HG03196 (cell line): ENCODE results near the gene ARHGEF12.

Experiments used
- ATAC-seq: cut with Tn5 transposase; IDR thresholded peaks from one replicate; pipeline ENCODE4 v1.9.1; 2021; ENCODE audit not compliant: unreplicated experiment

Gene ARHGEF12

DNA sequence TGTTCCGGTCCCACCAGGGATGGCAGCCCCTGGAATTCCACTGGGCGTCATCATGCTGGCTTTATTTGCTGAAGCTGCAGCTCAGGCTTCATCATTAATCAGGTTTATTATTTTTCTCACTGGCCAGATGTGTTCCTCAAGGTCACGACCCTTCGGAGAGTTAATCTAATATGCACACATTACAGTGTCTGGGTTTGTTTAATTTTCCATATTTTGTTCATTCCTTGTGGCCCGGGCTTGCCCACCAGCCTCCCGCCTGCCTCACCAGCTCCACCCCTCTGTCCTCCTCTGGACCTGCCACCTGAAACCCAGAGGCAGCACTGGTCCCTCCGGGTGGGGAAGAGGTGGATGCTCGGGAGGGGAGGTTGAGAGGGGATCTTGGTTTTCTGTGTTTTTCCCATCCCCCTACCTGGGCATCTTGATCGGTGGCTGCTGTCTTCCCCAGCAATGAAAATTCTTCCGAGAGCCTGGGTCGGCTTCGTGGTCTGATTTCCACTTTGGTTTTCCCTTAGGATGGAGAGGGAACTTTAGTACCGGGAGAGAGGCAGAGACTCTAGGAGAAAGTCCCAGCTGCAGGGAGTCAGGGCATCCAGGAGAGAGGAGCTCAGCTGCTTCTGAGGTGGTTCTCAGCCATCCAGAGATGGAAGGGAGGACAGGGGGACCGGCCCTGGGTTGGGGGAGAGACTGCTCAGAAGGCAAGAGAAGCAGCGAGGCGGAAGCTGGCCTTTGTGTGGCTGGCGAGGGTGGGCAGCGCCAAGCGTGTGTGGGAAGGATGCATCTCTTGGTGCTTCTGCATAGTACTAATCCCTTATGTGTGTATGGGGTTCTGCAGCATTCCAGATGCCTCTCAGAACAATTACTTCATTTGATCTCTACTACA lies 177.5 kb downstream of the ARHGEF12 start:
- ATAC-seq: no peak

DNA sequence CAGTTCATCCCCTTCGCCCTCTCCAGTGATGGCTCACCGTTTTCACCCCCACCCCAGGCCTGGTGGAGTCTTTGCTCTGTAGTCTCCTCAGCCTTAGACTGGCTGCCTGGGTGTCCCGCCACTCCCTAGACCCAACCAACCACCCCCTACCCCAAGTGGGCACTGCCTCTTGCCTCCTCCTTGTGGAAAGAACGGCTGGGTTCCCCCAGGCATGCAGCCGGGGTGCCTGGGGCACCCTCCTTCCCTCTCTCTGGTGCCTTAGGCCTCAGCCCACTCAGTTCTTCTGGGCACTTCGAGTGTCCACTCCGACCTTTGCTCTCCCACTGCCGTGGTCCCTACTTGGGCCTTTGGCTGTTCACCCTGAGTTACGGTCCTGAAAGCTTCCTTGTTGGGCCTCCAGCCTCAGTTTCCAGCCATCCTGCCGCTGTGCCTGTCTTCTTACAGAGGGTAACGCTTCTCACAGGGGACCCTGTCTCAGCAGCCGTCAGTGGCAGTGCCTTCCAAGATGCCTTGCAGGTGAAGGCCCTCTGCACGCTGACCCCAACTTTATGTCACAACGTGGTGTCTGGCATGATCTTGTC lies 178.4 kb downstream of the ARHGEF12 start:
- no peak for ATAC-seq

- no peak for ATAC-seq
Observed at GRCh38 chr11:120515186-120515723, 179.0 kb downstream of the ARHGEF12 start.

DNA sequence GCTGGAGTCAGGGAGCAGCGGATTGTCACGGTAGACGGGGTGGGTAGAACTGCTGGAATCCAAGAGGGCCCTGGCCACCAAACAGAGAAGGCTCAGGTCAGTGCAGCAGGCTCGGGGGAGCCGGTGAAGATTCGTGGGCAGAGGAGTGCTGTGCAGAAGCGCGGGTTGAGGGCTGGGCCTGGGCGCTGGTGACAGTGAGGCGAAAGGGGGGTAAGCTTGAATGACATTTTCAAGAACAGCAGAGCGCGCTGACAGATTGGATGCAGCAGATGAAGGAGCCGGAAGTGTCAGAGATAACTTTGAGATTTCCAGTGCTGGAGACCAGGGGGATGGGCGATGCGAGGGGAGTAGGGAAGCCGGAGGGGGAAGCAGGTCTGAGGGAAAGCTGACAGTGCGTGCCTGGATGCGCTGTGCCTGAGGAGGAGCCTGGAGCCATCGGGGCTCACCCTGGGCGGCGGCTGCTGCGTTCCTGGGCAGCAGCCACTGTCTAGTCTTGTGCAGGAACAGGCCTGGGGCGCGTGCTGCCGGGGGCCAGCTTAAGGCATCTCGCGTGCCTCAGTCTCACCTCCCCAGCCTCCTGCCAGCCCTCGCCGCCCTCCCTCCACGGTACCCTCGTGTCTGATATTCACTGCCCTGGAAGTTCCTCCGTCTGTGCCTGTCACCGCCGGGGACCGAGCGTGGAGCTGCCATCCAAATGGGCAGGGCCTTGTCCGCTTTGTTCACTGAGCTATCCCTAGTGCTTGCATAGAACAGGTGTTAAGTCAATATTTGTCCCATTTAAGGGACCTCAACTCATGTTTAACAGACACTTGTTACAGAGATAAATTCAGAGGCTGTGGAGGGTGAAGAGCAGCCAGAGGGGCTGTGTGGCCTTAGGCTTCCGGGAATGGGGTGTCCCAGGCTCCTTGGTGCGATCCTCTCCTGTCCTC lies 180.5 kb downstream of the ARHGEF12 start:
- no peak for ATAC-seq

GRCh38 chr11:120517390-120517761 lies 181.2 kb downstream of the ARHGEF12 start:
- ATAC-seq: no peak

DNA sequence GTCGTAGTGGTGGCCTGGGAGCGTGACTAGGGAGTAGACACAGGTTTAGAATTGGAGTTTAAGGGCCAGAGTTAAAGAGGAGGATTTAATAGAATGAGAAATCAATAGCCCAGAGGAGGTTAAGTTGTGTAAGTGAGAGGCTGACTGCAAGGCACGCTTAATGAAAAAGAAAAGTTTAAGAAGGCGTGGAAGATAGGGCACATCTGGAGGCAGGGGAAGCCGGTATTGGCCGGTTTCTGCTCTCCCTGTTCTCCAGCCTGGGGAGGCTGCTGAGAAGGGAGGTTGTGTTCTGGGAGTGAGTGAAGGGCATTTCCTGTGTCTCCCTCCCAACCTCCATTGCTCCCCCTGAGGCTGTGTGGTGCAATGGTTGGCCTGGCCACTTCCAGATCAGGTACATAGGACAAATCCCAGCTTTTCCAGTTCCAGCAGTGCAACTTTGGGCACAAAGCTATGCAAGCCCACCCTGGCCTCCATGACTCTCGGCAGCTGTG lies 181.6 kb downstream of the ARHGEF12 start:
- ATAC-seq: no peak

DNA sequence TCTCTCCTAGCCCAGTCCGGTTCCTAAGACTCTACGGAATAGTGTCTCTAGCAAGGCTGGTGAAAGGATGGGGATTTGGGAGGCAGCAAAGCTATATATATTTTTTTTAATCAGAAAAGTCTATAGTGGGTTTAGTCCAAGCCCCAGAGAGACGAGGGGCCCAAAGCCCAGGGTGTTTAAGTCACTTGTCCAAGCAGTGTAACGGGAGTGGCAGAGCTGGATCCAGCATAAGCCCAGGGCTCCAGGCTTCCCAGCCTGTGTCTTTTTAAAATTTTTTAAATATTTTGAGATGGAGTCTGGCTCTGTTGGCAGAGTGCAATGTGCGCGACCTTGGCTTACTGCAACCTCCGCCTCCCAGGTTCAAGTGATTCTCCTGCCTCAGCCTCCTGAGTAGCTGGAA lies 182.1 kb downstream of the ARHGEF12 start:
- ATAC-seq: no peak

DNA sequence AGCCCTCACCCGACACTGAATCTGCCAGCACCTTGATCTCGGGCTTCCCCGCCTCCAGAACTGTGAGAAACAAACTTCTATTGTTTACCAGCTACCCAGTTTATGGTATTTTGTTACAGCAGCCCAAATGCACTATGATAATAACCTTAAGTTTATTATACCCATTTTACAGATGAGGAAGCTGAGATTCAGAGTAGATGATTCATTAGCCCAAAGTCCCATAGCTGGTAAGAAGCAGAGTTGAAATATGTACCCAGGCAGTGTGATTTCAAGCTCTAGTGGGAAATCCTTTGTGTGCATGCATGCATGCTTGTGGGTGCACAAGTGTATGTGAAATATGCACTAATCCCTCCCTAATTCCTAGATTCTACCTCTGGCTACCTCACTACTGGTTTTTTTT lies 183.3 kb downstream of the ARHGEF12 start:
- ATAC-seq: no peak

GRCh38 chr11:120520091-120520822 lies 184.0 kb downstream of the ARHGEF12 start:
- no peak for ATAC-seq

- ATAC-seq: no peak
Observed at GRCh38 chr11:120521176-120521575, 185.0 kb downstream of the ARHGEF12 start.

GRCh38 chr11:120522021-120522420 lies 185.8 kb downstream of the ARHGEF12 start:
- no peak for ATAC-seq

DNA sequence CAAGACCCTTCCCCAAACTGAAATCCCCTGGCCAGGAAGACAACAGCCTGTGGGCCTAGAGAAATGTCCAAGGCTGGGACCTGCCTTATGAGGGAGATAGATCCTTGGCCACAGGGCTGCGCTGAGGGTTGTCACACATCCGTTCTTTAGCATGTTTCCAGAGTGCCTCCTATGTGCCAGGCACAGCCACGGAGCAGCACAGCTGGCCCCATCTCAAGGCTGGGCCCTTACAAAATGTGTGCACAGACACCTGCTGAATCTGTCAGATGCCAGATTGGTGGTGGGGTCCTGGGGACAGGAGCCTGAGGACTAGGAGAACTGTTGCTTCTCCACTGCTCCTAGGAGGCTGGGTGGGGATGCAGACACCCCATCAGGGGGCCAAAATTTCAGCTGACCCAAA lies 186.5 kb downstream of the ARHGEF12 start:
- ATAC-seq: no peak

- ATAC-seq: no peak
Observed at GRCh38 chr11:120523196-120523595, 187.0 kb downstream of the ARHGEF12 start.

- ATAC-seq: no peak
Observed at GRCh38 chr11:120524536-120525085, 188.4 kb downstream of the ARHGEF12 start.

GRCh38 chr11:120525261-120526171 lies 189.3 kb downstream of the ARHGEF12 start:
- ATAC-seq: no peak

GRCh38 chr11:120526241-120526640 lies 190.0 kb downstream of the ARHGEF12 start:
- ATAC-seq: no peak

DNA sequence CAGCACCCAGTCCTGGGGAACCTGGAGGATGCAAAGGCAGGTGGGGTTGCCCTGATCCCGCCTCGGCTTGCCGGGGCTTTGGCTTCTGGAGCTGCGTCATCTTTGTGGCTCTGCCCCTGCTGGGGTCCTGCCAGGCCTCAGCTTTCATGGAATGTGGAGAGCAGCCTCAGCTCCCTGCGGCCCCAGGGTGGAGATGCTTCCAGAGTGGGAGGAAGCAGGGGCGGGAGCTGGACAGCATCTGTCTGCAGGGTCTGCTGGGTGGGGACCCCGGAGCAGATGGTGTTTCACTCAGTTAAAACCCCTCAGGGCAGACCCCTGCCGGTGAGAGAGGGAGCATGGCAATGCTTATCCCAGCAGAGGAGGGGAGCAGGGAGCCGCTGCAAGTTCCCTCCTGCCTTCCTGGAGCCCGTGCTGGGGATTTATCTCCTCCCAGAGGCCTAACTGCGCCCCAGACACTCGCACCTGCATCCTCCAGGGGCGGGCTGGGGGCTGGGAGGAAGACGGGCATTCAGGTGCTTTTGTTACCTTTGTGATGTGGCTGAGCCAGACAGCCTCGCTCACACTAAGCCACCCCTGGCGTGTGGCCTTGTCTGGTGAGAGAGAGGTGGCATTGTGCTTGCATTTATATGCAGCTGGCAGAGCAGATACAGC lies 191.0 kb downstream of the ARHGEF12 start:
- no peak for ATAC-seq

DNA sequence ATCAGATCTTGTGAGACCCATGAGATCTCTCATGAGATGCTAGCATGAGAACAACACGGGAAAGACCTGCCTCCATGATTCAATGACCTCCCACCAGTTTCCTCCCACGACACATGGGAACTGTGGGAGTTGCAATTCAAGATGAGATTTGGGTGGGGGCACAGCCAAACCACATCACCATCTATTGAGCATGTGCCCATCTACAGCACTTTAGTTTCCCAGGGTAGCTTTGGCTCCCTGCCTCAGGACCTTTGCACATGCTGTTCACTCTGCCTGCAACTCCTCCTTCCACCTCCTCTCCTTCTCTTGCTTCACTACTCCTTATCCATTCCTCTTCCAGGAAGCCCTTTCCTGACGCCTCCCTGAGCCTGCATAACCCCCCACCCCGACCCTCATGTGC lies 192.5 kb downstream of the ARHGEF12 start:
- ATAC-seq: no peak

- no peak for ATAC-seq
Observed at GRCh38 chr11:120529214-120529613, 193.0 kb downstream of the ARHGEF12 start.
